Measurements from ENCODE around the gene DDX39A. TPM values are rescaled to one million over a fixed set of nuclear protein-coding genes. Genes with fewer than 3 reads are reported as not detected.

The DDX39A gene
- total and polyA plus RNA-seq, 2 of the 8 experiments (the other 6 are each of a cell fraction or from before 2014, with no cell fraction given): 139 TPM

GRCh38 chr19:14446336-14447036 is 27.3 kb upstream of the DDX39A start (continued):
- TF ChIP-seq CTCF (IDR thresholded peaks at IDR 0.05; ENCODE audit: control extremely low read depth in 1 of 3, insufficient read depth in 1 of 3, low read depth in 1 of 3, low read length in 3 of 3) (no peak), CHD7 (IDR thresholded peaks at IDR 0.05; ENCODE audit: insufficient replicate concordance, low read length) (no peak), SP2 (IDR thresholded peaks at IDR 0.05; ENCODE audit: low read length) (no peak), SIN3A (conservative IDR thresholded peaks at IDR 0.05 in 1 of 2, IDR thresholded peaks at IDR 0.05 in 1 of 2; ENCODE audit: low read depth in 1 of 2, low read length in 2 of 2) (no peak), SAP30 (IDR thresholded peaks at IDR 0.05; ENCODE audit: insufficient read depth, insufficient replicate concordance, low read length) (no peak), SIX5 (IDR thresholded peaks at IDR 0.05; ENCODE audit: low read depth, low read length) (no peak)

All from H1 (cell line).